ENCODE results near the gene SMIM9.

DNA sequence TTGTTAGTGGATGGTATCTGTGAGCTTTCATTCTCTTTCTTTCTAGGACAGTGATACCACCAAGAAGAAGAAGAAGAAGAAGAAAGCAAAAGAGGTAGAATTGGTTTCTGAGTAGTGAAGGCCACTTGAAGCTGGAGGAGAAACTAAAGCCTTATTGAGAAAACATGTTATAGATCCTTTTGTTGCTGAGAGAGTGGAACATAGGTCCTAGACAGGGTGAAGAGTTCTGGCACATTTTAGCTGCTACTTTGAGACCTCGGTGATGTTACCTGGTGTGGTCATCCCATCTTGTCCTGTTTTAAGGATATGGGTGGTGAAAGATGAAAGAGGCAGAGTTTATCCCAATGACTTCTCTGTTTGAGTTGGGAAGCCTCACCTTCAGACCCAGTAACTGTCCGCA, 57.7 kb downstream of the SMIM9 start:
- TF ChIP-seq CTCF (IDR thresholded peaks at IDR 0.05) (no peak), POLR2A (IDR thresholded peaks at IDR 0.05) (no peak)

Measured in adrenal gland (tissue), 5 donors.